Subcutaneous abdominal adipose tissue (tissue), 5 donors: ENCODE results near the gene BPIFA3.

Experiments used
- H3K27ac ChIP-seq: one replicate; pipeline ENCODE4 v1.7.0; 2013; ENCODE audit warnings: low read depth, mild to moderate bottlenecking, inconsistent platforms, low read length, moderate library complexity
- H3K27me3 ChIP-seq, 5 donors: one replicate each; pipeline ENCODE4 v1.7.0; 2013; ENCODE audit warnings: low read length in 5 of 5, inconsistent platforms in 1 of 5; ENCODE audit not compliant: control insufficient read depth in 5 of 5, insufficient read depth in 4 of 5
- H3K36me3 ChIP-seq, 5 donors: one replicate each; pipeline ENCODE4 v1.7.0; 2013; ENCODE audit warnings: low read length in 5 of 5; ENCODE audit not compliant: control insufficient read depth in 5 of 5, insufficient read depth in 5 of 5
- H3K4me1 ChIP-seq, 5 donors: one replicate each; pipeline ENCODE4 v1.7.0; 2013; ENCODE audit warnings: low read length in 5 of 5, mild to moderate bottlenecking in 3 of 5, moderate library complexity in 1 of 5; ENCODE audit not compliant: control insufficient read depth in 5 of 5, insufficient read depth in 5 of 5
- H3K4me3 ChIP-seq, 5 donors: one replicate each; pipeline ENCODE4 v1.7.0; 2013; ENCODE audit warnings: low read length in 5 of 5, low read depth in 1 of 5
- H3K9ac ChIP-seq, 5 donors: one replicate each; pipeline ENCODE4 v1.7.0; 2013; ENCODE audit warnings: low read length in 5 of 5, mild to moderate bottlenecking in 4 of 5, moderate library complexity in 3 of 5
- H3K9me3 ChIP-seq, 5 donors: one replicate each; pipeline ENCODE4 v1.7.0; 2013; ENCODE audit warnings: low read length in 5 of 5; ENCODE audit not compliant: control insufficient read depth in 5 of 5
- donor health status: healthy.
- donor health status: healthy.
- donor health status: healthy.
- donor health status: healthy.
- donor health status: healthy.

The BPIFA3 gene

GRCh38 chr20:33209789-33210188 is 7.4 kb upstream of the BPIFA3 start:
- no peaks in the 10 kb centered on the region for H3K9me3 ChIP-seq
- H3K4me3 ChIP-seq = no peak overlapping the region
- no peaks in the 10 kb centered on the region for H3K36me3 ChIP-seq
- no peak overlapping the region for H3K9ac ChIP-seq
- no peaks in the 10 kb centered on the region for H3K4me1 ChIP-seq
- H3K27ac ChIP-seq = no peak overlapping the region
- H3K27me3 ChIP-seq = peaks cover 0 to 26% (median 12%) of the 10 kb centered on the region in 5 donors

GRCh38 chr20:33210371-33210770 is 6.8 kb upstream of the BPIFA3 start:
- Histone ChIP-seq H3K9ac (no peak overlapping the region), H3K4me1 (no peaks in the 10 kb centered on the region), H3K27ac (no peak overlapping the region), H3K4me3 (no peak overlapping the region), H3K36me3 (no peaks in the 10 kb centered on the region), H3K27me3 (peaks cover 0 to 26% (median 15%) of the 10 kb centered on the region in 5 donors), H3K9me3 (no peaks in the 10 kb centered on the region)

GRCh38 chr20:33211817-33212424 is 5.2 kb upstream of the BPIFA3 start:
- no peaks in the 10 kb centered on the region for H3K9me3 ChIP-seq
- no peak overlapping the region for H3K4me3 ChIP-seq
- H3K4me1 ChIP-seq = no peaks in the 10 kb centered on the region
- H3K36me3 ChIP-seq = no peaks in the 10 kb centered on the region
- peaks cover 0 to 29% (median 18%) of the 10 kb centered on the region in 5 donors for H3K27me3 ChIP-seq
- no peak overlapping the region for H3K27ac ChIP-seq
- no peak overlapping the region for H3K9ac ChIP-seq

- Histone ChIP-seq H3K27me3 (peaks cover 4 to 14% (median 12%) of the 10 kb centered on the region in 5 donors), H3K9ac (no peak overlapping the region), H3K4me3 (no peak overlapping the region), H3K36me3 (no peaks in the 10 kb centered on the region), H3K4me1 (no peaks in the 10 kb centered on the region), H3K9me3 (no peaks in the 10 kb centered on the region), H3K27ac (no peak overlapping the region)
Observed at GRCh38 chr20:33224399-33224798, 7.2 kb downstream of the BPIFA3 start.

GRCh38 chr20:33229843-33230242 is 12.7 kb downstream of the BPIFA3 start:
- Histone ChIP-seq H3K27me3 (peaks cover 8 to 26% (median 14%) of the 10 kb centered on the region in 5 donors), H3K27ac (no peak overlapping the region), H3K4me3 (no peak overlapping the region), H3K36me3 (no peaks in the 10 kb centered on the region), H3K4me1 (no peaks in the 10 kb centered on the region), H3K9me3 (no peaks in the 10 kb centered on the region), H3K9ac (no peak overlapping the region)

GRCh38 chr20:33231237-33231636 is 14.1 kb downstream of the BPIFA3 start:
- Histone ChIP-seq H3K36me3 (no peaks in the 10 kb centered on the region), H3K9ac (no peak overlapping the region), H3K27me3 (peaks cover 3 to 26% (median 15%) of the 10 kb centered on the region in 5 donors), H3K4me3 (no peak overlapping the region), H3K4me1 (no peaks in the 10 kb centered on the region), H3K27ac (no peak overlapping the region), H3K9me3 (no peaks in the 10 kb centered on the region)

- no peaks in the 10 kb centered on the region for H3K9me3 ChIP-seq
- H3K27ac ChIP-seq = no peak overlapping the region
- H3K4me3 ChIP-seq = no peak overlapping the region
- H3K36me3 ChIP-seq = no peaks in the 10 kb centered on the region
- no peak overlapping the region for H3K9ac ChIP-seq
- peaks cover 3 to 25% (median 6%) of the 10 kb centered on the region in 5 donors for H3K27me3 ChIP-seq
- H3K4me1 ChIP-seq = no peaks in the 10 kb centered on the region
Observed at GRCh38 chr20:33232486-33233072, 15.4 kb downstream of the BPIFA3 start.

- Histone ChIP-seq H3K27ac (no peak overlapping the region), H3K9ac (no peak overlapping the region), H3K27me3 (peaks cover 3 to 21% (median 5%) of the 10 kb centered on the region in 5 donors), H3K4me3 (no peak overlapping the region), H3K36me3 (no peaks in the 10 kb centered on the region), H3K4me1 (no peaks in the 10 kb centered on the region), H3K9me3 (no peaks in the 10 kb centered on the region)
Observed at GRCh38 chr20:33233129-33233774, 16.1 kb downstream of the BPIFA3 start.

GRCh38 chr20:33234050-33234449 is 16.9 kb downstream of the BPIFA3 start:
- no peak overlapping the region for H3K27ac ChIP-seq
- H3K9me3 ChIP-seq = no peaks in the 10 kb centered on the region
- H3K36me3 ChIP-seq = no peaks in the 10 kb centered on the region
- H3K9ac ChIP-seq = no peak overlapping the region
- peaks cover 0 to 22% (median 5%) of the 10 kb centered on the region in 5 donors for H3K27me3 ChIP-seq
- H3K4me1 ChIP-seq = no peaks in the 10 kb centered on the region
- no peak overlapping the region for H3K4me3 ChIP-seq

- H3K36me3 ChIP-seq = no peaks in the 10 kb centered on the region
- H3K27me3 ChIP-seq = peaks cover 0 to 21% (median 5%) of the 10 kb centered on the region in 5 donors
- no peak within 1 kb of the TSS for H3K9ac ChIP-seq
- no peak within 1 kb of the TSS for H3K27ac ChIP-seq
- no peak within 1 kb of the TSS for H3K4me3 ChIP-seq
- H3K4me1 ChIP-seq = no peaks in the 10 kb centered on the region
- H3K9me3 ChIP-seq = no peaks in the 10 kb centered on the region
Observed at GRCh38 chr20:33235696-33236095, 18.5 kb downstream of the BPIFA3 start, which contains the start of gene BPIFA1. Gene BPIFA1, plus strand, starts transcription at chr20:33235996. Its CDS starts 1,716 bp downstream, at chr20:33237712.
